HG03460 (cell line): Measurements from ENCODE around the gene LRRC38.
"Not testable (repeated sequence)": the region's sequence is repeated elsewhere in the genome, so short reads cannot be mapped to it uniquely, and the experiment has no call there.

Experiments
- ATAC-seq: cut with Tn5 transposase; IDR thresholded peaks from one replicate; pipeline ENCODE4 v1.9.1; 2021; ENCODE audit not compliant: unreplicated experiment

Gene LRRC38

DNA sequence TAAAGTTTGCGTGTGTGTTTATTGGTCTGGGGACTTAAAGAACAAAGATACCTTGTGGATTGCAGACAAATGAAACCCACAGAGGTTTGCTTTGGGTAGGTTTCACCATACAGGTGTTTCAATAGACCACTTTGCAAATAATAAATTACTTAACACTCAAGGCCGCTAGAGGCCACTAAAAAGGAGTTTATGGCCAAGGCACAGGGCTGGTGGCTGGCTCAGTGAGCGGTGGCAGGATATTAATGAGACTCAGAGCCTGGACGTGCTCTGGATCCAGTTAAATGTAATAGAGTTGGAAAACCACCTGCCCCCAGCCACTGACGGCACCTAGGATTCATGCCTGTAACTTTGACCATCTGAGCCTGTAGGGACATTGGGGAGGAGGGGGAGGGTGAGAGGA is 44.5 kb downstream of the LRRC38 start:
- no peak for ATAC-seq

- ATAC-seq, result no peak
Measured at GRCh38 chr1:13465515-13465914, 48.3 kb downstream of the LRRC38 start.

GRCh38 chr1:13462682-13463081 is 51.1 kb downstream of the LRRC38 start:
- no peak for ATAC-seq

DNA sequence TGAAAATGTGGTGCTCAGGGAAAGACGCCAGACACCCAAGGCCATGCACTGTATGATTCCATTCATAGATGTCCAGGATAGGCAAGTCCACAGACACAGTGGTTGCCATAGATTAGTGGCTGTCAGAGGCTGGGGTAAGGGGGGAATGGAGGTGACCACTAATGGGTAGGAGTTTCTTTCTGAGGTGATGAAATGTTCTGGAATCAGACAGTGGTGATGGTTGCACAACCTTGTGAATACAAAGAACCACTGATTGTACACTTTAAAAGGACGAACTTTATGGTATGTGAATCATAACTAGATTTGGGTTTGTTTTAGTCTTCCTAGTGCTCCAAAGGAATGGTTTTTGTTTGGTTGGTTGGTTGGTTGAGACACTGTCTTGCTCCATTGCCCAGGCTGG is 51.8 kb downstream of the LRRC38 start:
- ATAC-seq, result no peak

DNA sequence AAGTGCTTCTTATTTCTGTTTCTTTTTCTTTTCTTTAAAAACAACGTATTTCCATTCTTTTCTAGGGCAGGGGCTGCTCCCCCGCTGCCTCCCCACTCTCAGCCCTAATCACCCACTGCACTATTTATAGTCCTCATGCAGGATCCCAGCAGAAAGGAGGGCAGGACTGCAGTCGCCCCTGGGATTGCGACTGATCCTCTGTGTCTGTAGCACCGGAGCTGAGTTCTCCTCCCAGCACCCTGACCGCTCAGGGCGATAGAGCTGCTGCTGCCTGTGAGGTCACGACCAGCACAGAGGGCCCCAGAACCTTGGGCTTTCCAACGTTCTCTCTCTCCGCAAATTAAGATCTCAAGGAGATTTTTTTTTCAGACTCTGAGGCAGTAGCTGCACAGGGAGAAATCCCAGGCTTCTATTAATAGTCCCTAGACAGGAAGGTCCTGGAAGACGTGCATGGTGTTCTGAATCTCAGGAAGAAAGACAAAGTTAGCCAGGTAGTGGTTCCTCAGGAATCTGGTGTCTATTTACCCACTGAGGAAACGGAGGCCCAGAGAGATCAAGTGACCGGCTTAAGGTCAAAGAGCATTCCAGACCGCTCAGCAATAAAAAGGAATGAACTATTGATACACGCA is 56.8 kb downstream of the LRRC38 start:
- no peak for ATAC-seq

- no peak for ATAC-seq
Measured at GRCh38 chr1:13451399-13451965, 62.3 kb downstream of the LRRC38 start.

DNA sequence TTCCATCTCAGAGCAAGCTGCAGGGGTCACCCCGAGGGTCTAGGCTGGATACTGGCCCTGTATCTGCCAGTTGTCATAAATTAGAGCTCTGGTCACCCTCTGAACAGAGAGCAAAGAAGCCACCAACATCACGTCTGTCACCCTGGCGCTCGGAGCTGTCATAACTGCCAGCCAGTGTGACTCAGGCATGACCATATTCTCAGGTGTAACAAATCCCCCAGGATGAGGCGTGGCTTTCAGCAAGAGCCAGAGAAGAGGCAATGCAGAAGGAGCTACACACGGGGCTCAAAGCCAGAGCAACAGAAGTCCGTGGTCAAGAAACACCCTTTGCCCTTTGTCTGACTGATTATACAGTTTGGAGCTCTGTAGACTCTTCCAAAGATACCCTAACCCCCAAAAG is 63.6 kb downstream of the LRRC38 start:
- ATAC-seq, result no peak

- ATAC-seq, result no peak
Measured at GRCh38 chr1:13443335-13443979, 70.3 kb downstream of the LRRC38 start.

DNA sequence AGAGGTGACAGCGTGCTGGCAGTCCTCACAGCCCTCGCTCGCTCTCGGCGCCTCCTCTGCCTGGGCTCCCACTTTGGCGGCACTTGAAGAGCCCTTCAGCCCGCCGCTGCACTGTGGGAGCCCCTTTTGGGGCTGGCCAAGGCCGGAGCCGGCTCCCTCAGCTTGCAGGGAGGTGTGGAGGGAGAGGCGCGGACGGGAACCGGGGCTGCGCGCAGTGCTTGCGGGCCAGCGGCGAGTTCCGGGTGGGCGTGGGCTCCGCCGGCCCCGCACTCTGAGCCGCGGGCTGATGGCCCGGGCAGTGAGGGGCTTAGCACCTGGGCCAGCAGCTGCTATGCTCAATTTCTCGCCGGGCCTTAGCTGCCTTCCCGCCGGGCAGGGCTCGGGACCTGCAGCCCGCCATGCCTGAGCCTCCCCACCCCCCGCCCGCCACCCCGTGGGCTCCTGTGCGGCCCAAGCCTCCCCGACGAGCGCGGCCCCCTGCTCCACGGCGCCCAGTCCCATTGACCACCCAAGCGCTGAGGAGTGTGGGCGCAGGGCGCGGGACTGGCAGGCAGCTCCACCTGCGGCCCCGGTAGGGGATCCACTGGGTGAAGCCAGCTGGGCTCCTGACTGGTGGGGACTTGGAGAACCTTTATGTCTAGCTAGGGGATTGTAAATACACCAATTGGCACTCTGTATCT is 74.6 kb downstream of the LRRC38 start:
- ATAC-seq, result not testable (repeated sequence)

GRCh38 chr1:13435458-13435857 is 78.3 kb downstream of the LRRC38 start:
- ATAC-seq, result no peak

- ATAC-seq, result not testable (repeated sequence)
Measured at GRCh38 chr1:13433694-13434358, 80.0 kb downstream of the LRRC38 start.

GRCh38 chr1:13432251-13432650 is 81.6 kb downstream of the LRRC38 start:
- ATAC-seq, result no peak

- ATAC-seq, result no peak
Measured at GRCh38 chr1:13430495-13430894, 83.3 kb downstream of the LRRC38 start.
